Ascending aorta (tissue), 2 donors: Measurements from ENCODE around the gene INO80. TPM values are rescaled to one million over a fixed set of nuclear protein-coding genes. Genes with fewer than 3 reads are reported as not detected.
"Not testable (repeated sequence)": the region's sequence is repeated elsewhere in the genome, so short reads cannot be mapped to it uniquely, and the experiment has no call there.

Experiments used
- DNase-seq, 2 donors: peaks; one replicate each; pipeline ENCODE4 v3.0.0-alpha.2; 2019; ENCODE audit warnings: low spot score in 2 of 2
- H3K27ac ChIP-seq, 2 donors: fragments of 200-600 bp; sonication (generic); one replicate each; pipeline ENCODE4 v1.5.1; 2016 to 2017; ENCODE audit warnings: mild to moderate bottlenecking in 1 of 2
- H3K27me3 ChIP-seq: fragments of 200-600 bp; sonication (generic); one replicate; pipeline ENCODE4 v1.5.1; 2017
- H3K36me3 ChIP-seq, 2 donors: fragments of 200-600 bp; sonication (generic); one replicate each; pipeline ENCODE4 v1.5.1; 2016
- H3K4me1 ChIP-seq, 2 donors: fragments of 200-600 bp; sonication (generic); one replicate each; pipeline ENCODE4 v1.5.1; 2016 to 2017; ENCODE audit warnings: mild to moderate bottlenecking in 1 of 2
- H3K4me3 ChIP-seq, 2 donors: fragments of 200-600 bp; sonication (generic); one replicate each; pipeline ENCODE4 v1.5.1; 2016 to 2017; ENCODE audit warnings: mild to moderate bottlenecking in 1 of 2
- H3K9me3 ChIP-seq, 2 donors: fragments of 200-600 bp; sonication (generic); one replicate each; pipeline ENCODE4 v1.5.1; 2016
- intact Hi-C: fragments of 100-400 bp; cut with DNase I; formaldehyde crosslinking; loops from one replicate; pipeline ENCODE4 v1.15.1; 2023
- total RNA-seq: library from RNA; depleted of rRNA; stranded (reverse); fragments of >200 nt; gene quantifications from one replicate; pipeline ENCODE4 v1.1.0, GENCODE V29; 2016
- TF ChIP-seq, protein P1 (sequence below), 3 experiments: fragments of 200-600 bp in 2 of 3; fragments of 450-650 bp in 1 of 3; sonication (generic) in 2 of 3; IDR thresholded peaks; one replicate each; pipeline ENCODE4 v1.5.1; 2016 to 2019; ENCODE audit warnings: antibody characterized with exemption in 3 of 3, mild to moderate bottlenecking in 1 of 3, moderate library complexity in 1 of 3

INO80 gene
- total RNA-seq, 1 donor from 2014 or later: 57.8 TPM

- Histone ChIP-seq H3K4me3 (no peak overlapping the region), H3K27me3 (no peaks in the 10 kb centered on the region), H3K36me3 (no peaks in the 10 kb centered on the region), H3K27ac (no peak overlapping the region), H3K9me3 (no peaks in the 10 kb centered on the region), H3K4me1 (peaks cover 0 to under 1% of the 10 kb centered on the region in 2 donors)
- intact Hi-C loops: no loop called here
- DNase-seq: no peak
- TF ChIP-seq, protein P1, sequence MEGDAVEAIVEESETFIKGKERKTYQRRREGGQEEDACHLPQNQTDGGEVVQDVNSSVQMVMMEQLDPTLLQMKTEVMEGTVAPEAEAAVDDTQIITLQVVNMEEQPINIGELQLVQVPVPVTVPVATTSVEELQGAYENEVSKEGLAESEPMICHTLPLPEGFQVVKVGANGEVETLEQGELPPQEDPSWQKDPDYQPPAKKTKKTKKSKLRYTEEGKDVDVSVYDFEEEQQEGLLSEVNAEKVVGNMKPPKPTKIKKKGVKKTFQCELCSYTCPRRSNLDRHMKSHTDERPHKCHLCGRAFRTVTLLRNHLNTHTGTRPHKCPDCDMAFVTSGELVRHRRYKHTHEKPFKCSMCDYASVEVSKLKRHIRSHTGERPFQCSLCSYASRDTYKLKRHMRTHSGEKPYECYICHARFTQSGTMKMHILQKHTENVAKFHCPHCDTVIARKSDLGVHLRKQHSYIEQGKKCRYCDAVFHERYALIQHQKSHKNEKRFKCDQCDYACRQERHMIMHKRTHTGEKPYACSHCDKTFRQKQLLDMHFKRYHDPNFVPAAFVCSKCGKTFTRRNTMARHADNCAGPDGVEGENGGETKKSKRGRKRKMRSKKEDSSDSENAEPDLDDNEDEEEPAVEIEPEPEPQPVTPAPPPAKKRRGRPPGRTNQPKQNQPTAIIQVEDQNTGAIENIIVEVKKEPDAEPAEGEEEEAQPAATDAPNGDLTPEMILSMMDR (IDR thresholded peaks at IDR 0.05): no peak
Measured at GRCh38 chr15:40963201-40963600, 152.9 kb downstream of the INO80 start.

- intact Hi-C loops, H3K27ac ChIP-seq, H3K9me3 ChIP-seq, H3K4me1 ChIP-seq, H3K36me3 ChIP-seq, DNase-seq, H3K4me3 ChIP-seq, H3K27me3 ChIP-seq: not testable (repeated sequence)
Measured at GRCh38 chr15:40962317-40962716, 153.8 kb downstream of the INO80 start.

GRCh38 chr15:40961740-40962139, 154.3 kb downstream of the INO80 start:
- not testable (repeated sequence) for H3K4me3 ChIP-seq

GRCh38 chr15:40960925-40961324, 155.2 kb downstream of the INO80 start:
- no peak for DNase-seq
- intact Hi-C loops: no loop called here
- TF ChIP-seq, protein P1 (IDR thresholded peaks at IDR 0.05): no peak
- no peaks in the 10 kb centered on the region for H3K27me3 ChIP-seq
- no peaks in the 10 kb centered on the region for H3K9me3 ChIP-seq
- H3K27ac ChIP-seq: no peak overlapping the region
- H3K4me1 ChIP-seq: peaks cover 2 to 22% of the 10 kb centered on the region in 2 donors
- no peaks in the 10 kb centered on the region for H3K36me3 ChIP-seq
- H3K4me3 ChIP-seq: no peak overlapping the region

More at GRCh38 chr15:40961740-40962139, 154.3 kb downstream of the INO80 start:
- H3K4me1 ChIP-seq: peaks cover 0 to 13% of the 10 kb centered on the region in 2 donors
- H3K27me3 ChIP-seq, H3K27ac ChIP-seq, H3K36me3 ChIP-seq, intact Hi-C loops, H3K9me3 ChIP-seq, DNase-seq: not testable (repeated sequence)

DNA sequence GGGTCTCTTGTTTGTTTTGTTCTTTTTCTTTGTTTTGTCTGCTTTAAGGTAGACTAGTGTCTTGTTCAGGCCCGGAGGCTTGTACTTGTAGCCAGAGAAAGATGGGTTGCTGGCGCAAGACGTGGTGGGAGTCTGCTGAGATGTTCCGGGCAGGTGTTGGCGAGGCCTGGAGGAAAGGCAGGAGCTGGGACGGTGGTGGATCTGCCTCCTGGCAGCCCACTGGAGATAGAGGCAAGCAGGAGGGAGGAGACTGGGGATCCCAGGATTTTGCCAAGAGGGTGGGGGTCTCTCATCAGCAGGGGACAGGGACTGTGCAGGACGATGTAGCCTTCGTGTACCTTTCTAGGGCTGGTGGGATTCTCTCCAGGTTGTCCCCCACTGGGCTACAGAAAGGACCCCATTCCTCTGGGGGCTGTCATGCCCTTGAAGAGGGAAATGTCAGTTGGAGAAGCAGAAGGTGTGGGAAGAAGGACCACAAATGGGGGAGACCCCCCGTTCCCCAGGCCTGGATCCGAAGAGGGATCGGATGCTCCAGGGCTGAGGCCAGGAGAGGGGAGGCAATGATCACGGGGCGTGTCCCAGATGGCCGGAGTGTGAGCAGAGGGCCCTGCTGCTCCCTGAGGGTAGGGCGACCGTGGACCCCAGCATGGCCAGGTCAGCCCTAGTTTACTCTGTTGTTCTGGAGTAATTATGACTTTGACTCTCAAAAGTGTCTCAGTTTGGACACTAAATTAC, 155.8 kb downstream of the INO80 start:
- intact Hi-C loops: no loop called here
- peaks cover 3 to 26% of the 10 kb centered on the region in 2 donors for H3K4me1 ChIP-seq
- H3K27ac ChIP-seq: no peak overlapping the region
- H3K36me3 ChIP-seq: no peaks in the 10 kb centered on the region
- no peak overlapping the region for H3K4me3 ChIP-seq
- H3K27me3 ChIP-seq: no peaks in the 10 kb centered on the region
- TF ChIP-seq, protein P1 (IDR thresholded peaks at IDR 0.05): no peak
- no peak for DNase-seq
- H3K9me3 ChIP-seq: no peaks in the 10 kb centered on the region

GRCh38 chr15:40959331-40960141, 156.5 kb downstream of the INO80 start:
- DNase-seq: no peak
- intact Hi-C loops: no loop called here

More at GRCh38 chr15:40959331-40960141, 156.5 kb downstream of the INO80 start:
- Histone ChIP-seq H3K27ac (no peak overlapping the region), H3K4me1 (peaks cover 3 to 27% of the 10 kb centered on the region in 2 donors), H3K4me3 (no peak overlapping the region), H3K9me3 (no peaks in the 10 kb centered on the region), H3K36me3 (no peaks in the 10 kb centered on the region), H3K27me3 (no peaks in the 10 kb centered on the region)
- TF ChIP-seq, protein P1 (IDR thresholded peaks at IDR 0.05): no peak
